ENCODE data around the gene LAS1L.

GRCh38 chrX:65572971-65573370, 38.4 kb upstream of the LAS1L start:
- TF ChIP-seq, protein P1, sequence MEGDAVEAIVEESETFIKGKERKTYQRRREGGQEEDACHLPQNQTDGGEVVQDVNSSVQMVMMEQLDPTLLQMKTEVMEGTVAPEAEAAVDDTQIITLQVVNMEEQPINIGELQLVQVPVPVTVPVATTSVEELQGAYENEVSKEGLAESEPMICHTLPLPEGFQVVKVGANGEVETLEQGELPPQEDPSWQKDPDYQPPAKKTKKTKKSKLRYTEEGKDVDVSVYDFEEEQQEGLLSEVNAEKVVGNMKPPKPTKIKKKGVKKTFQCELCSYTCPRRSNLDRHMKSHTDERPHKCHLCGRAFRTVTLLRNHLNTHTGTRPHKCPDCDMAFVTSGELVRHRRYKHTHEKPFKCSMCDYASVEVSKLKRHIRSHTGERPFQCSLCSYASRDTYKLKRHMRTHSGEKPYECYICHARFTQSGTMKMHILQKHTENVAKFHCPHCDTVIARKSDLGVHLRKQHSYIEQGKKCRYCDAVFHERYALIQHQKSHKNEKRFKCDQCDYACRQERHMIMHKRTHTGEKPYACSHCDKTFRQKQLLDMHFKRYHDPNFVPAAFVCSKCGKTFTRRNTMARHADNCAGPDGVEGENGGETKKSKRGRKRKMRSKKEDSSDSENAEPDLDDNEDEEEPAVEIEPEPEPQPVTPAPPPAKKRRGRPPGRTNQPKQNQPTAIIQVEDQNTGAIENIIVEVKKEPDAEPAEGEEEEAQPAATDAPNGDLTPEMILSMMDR (conservative IDR thresholded peaks at IDR 0.05 in 1 of 2, IDR thresholded peaks at IDR 0.05 in 1 of 2; ENCODE audit: low read depth in 1 of 2, low read length in 2 of 2): no peak
- TF ChIP-seq EZH2 (IDR thresholded peaks at IDR 0.05; ENCODE audit: low read length, missing control alignments): no peak
